GM18867 (cell line): ENCODE measurements around the gene CLEC20A.
"Not testable (repeated sequence)": the region's sequence is repeated elsewhere in the genome, so short reads cannot be mapped to it uniquely, and the experiment has no call there.

Source experiments
- ATAC-seq: cut with Tn5 transposase; IDR thresholded peaks from one replicate; pipeline ENCODE4 v1.9.1; 2021; ENCODE audit warnings: mild to moderate bottlenecking, moderate library complexity; ENCODE audit not compliant: unreplicated experiment

The CLEC20A gene

GRCh38 chr1:178529364-178530036, 32.7 kb upstream of the CLEC20A start:
- ATAC-seq: no peak

GRCh38 chr1:178528953-178529335, 32.2 kb upstream of the CLEC20A start:
- ATAC-seq: no peak

- ATAC-seq: no peak
Observed at GRCh38 chr1:178528228-178528952, 31.6 kb upstream of the CLEC20A start.

GRCh38 chr1:178527117-178527516, 30.4 kb upstream of the CLEC20A start:
- no peak for ATAC-seq

- no peak for ATAC-seq
Observed at GRCh38 chr1:178521241-178521640, 24.5 kb upstream of the CLEC20A start.

- ATAC-seq: no peak
Observed at GRCh38 chr1:178520803-178521202, 24.0 kb upstream of the CLEC20A start.

- no peak for ATAC-seq
Observed at GRCh38 chr1:178518894-178519293, 22.1 kb upstream of the CLEC20A start.

- ATAC-seq: no peak
Observed at GRCh38 chr1:178516110-178516509, 19.3 kb upstream of the CLEC20A start.

- ATAC-seq: no peak
Observed at GRCh38 chr1:178513278-178513983, 16.7 kb upstream of the CLEC20A start.

GRCh38 chr1:178512566-178513277, 16.0 kb upstream of the CLEC20A start, which contains the start of gene TEX35:
Gene TEX35, plus strand, starts transcription at chr1:178513109. Its CDS starts 80 bp downstream, at chr1:178513189.
- no peak for ATAC-seq

- ATAC-seq: no peak
Observed at GRCh38 chr1:178510155-178510554, 13.4 kb upstream of the CLEC20A start.

GRCh38 chr1:178509414-178510007, 12.7 kb upstream of the CLEC20A start:
- ATAC-seq: no peak

- no peak for ATAC-seq
Observed at GRCh38 chr1:178506669-178507068, 9.9 kb upstream of the CLEC20A start.

GRCh38 chr1:178506177-178506576, 9.4 kb upstream of the CLEC20A start:
- ATAC-seq: no peak

GRCh38 chr1:178504286-178504685, 7.5 kb upstream of the CLEC20A start:
- ATAC-seq: no peak

GRCh38 chr1:178503849-178504248, 7.1 kb upstream of the CLEC20A start:
- no peak for ATAC-seq

GRCh38 chr1:178503316-178503715, 6.6 kb upstream of the CLEC20A start:
- not testable (repeated sequence) for ATAC-seq

GRCh38 chr1:178502856-178503255, 6.1 kb upstream of the CLEC20A start:
- no peak for ATAC-seq

GRCh38 chr1:178502330-178502714, 5.6 kb upstream of the CLEC20A start:
- no peak for ATAC-seq

- ATAC-seq: peak; percentile 84
Observed at GRCh38 chr1:178501705-178502329, 5.1 kb upstream of the CLEC20A start.
